Stimulated activated CD4-positive, alpha-beta T cell treated with anti-CD3 and anti-CD28 coated beads, TNF-alpha, amount 100 ng/mL, for 24 hours (primary cell): ENCODE measurements around the gene CSAD.
"Not testable (repeated sequence)": the region's sequence is repeated elsewhere in the genome, so short reads cannot be mapped to it uniquely, and the experiment has no call there.

Experiments
- DNase-seq, 3 experiments: peaks; one replicate each; pipeline ENCODE4 v3.0.0-alpha.2; 2020; ENCODE audit warnings: low read depth in 3 of 3

The CSAD gene

DNA sequence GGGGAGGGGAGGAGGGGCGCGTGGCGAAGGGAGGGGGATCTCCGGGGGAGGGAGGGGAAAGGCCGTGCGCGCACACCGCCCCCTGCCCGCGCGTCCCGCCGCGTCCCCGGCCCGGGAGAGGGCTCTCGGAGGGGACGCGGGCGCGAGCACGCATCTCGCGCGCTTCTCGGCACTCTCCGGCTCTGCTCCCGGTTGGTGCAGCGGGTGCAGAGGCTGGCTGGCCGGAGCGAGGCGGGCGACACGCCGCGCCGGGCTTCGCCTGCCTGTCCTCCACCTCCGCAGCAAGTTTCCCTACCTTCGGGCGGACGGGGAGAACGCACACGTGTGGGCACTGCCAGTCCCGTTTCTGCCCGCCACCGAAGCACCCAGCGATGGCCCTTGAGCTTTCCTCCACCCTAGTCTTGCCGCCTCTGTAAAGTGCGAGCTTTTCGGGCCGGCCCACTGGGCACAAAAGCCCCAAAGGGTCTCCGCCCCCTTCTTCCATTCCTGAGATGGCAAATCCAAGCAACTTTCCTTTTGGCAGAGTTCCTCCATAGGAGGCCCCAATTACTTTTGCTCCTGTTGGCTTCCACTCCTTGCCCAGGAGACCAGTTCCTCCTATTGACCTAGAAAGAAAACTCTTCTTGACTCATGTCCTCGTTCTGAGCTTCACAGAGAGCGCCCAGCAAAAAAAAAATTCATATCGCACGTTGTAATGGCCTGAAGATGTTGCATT is 363 bp upstream of the CSAD start:
- peak; percentile 51 to 82 (median 54) for DNase-seq

DNA sequence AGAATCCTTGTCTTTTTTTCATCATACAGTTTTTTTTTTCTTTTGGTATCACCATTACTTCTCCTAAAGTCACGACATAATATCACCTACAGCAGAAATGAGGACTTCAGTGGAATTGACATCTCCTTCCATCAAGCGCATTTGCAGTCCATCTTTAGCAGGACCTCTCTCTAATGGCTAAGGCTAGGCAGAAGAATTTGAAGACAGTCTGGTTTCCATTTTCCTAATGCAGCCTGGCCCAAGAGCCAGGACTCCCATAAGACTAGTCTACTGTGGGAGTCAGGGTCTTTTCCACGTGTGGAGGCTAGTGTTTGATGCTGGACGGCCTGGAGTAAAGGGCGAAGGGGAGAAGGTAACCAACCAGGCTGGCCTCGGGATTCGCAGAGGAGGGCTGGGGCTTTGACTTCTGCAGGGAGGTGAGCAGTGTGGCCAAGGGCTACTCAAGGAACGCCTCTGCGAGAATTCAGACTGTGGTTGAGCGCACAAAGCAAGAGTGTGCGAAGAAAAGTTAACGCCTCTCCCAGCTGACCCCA is 972 bp downstream of the CSAD start:
- DNase-seq, result no peak

DNA sequence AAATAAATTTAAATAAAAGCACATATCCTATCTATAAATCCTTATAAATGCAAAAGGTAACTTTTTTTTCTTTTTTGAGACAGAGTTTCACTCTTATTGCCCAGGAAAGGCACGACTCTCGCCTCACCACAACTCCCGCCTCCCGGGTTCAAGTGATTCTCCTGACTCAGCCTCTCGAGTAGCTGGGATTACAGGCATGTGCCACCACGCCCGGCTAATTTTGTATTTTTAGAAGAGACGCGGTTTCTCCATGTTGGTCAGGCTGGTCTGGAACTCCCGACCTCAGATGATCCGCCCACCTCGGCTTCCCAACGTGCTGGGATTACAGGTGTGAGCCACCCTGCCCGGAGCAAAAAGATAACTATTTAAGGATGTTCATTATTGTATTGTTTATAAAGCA is 1.9 kb downstream of the CSAD start:
- not testable (repeated sequence) for DNase-seq

DNA sequence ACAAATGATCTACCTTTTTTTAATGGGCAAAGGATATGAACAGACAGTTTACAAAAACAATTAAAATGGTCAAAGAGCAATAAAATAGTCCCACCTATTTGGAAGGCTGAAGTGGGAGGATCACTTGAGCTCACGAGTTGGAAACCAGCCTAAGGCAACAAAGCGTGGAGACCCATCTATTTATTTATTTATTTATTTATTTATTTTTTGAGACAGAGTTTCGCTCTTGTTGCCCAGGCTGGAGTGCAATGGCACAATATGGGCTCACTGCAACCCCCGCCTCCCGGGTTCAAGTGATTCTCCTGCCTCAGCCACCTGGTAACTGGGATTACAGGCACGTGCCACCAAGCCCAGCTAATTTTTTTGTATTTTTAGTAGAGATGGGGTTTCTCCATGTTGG is 3.3 kb downstream of the CSAD start:
- DNase-seq, result not testable (repeated sequence)

DNA sequence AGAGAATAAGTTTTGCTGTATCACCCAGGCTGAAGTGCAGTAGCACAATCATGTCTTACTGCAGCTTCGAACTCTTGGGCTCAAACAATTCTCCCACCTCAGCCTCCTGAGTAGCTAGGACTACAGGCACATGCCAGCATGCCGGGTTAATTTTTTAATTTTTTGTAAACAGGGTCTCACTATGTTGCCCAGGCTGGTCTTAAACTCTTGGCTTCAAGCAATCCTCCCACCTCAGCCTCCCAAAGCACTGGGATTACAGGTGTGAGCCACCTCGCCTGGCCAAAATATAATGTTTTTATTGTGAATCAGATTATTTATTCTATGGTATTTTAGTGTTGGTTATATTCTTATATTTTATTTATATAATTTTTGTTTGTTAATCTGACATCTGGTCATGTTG is 4.0 kb downstream of the CSAD start:
- no peak for DNase-seq

DNA sequence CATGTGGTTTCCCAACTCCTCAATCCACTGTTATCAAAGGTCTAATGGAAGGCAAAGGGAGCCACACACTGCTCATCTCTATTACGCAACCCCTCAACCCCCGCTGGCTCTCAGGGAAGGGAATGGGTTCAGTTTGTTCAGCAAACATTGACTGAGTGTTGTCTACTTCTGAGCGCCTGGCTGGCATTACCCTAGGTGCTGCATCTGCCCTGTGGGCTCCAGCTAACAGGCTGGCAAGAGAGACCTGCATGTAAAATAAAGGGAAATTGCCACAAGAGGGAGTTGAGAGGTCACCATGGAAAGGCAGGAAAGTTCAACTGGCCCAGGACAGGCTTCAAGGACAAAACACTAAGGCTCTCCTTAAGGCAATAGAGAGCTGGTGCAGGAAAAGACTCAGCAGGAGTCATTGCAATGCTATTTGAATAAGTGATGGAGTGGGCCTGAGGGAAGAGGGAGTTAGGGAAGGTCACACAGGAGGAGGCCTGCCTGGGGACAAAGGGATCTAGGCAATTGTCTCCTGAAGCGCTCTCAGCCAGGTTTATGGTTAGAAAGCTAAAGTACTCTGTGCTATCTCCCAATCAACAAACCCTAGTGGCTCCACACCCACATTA is 5.7 kb downstream of the CSAD start:
- no peak for DNase-seq

DNA sequence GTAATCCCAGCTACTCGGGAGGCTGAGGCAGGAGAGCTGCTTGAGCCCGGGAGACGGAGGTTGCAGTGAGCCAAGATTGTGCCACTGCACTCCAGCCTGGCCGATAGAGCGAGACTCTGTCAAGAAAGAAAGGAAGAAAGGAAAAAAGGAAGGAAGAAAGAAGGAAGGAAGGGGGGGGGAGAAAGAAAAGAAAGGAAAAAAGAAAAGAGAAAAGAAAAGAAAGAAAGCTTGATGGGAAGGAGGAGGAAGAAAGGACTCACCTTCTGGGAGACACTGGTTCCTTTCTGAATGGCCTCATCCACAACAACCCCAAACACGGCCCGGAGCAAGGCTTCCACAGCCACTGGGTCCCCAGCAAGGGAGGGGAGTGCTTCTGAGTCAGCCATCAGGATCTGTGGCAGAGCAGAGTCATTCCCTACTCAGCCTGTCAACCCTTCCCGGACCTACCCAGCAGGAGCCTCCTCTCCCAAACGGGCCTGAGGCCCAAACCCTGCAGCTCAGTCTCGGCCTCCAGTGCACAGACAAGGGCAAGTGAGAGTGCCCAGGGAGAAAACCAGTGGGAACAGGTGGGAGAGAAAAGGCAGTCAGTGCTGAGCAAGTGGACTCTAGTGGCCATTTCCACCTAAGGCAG is 7.5 kb downstream of the CSAD start:
- no peak for DNase-seq

DNA sequence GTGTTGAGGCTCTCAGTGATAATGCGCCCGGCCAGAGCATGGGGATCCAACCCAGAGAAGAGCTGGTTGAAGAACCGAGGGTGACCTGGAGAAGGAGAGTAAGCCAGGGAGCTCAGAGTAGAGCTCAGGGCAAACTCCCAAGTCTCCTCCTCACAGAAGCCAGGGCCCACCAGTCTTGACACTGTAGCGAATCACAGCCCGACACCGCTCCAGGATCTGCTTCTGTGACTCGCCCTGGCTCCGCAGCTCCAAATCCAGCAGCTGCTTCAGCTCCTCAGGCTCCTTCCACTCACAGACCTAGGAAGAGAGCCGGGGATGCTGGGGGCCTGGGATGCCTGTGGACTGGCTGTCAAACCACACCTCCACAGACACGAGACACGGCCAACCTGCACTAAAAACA is 8.4 kb downstream of the CSAD start:
- no peak for DNase-seq

DNA sequence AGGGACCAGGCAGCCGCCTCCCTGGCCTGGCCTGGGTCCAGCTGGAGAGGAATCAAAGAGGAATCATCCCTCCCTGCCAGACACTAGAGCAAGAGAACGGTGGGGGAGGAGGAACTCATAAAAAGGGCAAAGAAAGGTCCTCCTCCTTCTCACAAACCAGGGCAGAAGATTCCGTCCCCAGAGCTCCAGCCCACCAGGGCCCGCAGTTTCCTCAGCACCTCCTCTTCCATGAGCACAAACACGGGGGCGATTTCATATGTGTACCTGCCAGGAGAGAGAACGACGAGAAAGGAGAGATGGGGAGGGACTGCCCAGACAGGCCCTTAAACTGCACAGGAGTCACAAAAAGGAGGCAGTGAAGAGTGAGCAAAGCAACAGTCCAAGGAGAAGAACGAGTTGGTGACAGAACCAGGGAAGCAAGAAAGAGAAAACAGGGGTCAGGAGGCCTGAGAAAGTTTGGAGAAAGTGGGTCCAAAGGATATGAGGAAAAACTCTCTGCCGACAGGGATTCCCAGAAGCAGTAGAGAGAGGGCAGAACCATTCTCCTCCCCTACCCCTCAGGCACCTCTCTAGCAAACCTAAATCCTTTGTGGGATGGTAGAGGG is 8.9 kb downstream of the CSAD start:
- DNase-seq, result no peak

DNA sequence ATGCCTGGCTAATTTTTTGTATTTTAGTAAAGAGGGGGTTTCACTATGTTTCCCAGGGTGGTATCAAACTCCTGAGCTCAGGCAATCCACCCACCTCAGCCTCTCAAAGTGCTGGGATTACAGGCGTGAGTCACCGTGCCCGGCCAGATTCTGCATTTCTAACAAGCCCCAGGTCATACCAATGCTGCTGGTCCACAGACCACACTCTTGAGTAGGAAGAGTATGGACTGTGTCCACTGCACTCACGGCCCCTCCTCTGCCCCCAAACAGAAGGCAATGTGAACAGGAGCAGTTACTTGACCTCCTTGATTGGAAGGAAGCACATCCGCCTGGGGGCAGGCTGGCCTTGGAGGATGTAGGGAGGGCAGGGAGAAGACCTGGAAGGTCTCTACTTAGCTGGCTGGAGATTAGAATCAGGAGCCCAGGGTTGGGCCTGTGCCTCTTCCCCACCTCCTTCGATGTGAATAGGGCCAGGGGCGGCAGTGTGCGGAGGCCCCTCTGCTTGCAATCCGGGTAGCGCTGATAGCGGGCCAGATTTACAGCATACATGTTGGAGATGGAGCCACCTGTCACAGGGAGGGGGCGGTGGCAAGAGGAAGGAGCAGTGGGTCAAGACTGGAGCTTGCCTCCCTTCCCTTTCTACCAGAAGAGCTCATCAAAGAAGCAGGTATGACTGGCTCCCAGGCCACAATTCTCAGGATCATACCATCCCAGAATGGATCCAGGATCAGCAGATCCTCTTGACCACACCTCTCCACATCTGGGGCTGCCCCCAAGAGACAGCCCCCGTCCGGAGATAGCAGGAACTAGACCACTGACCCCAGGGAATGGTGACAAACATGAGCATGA is 9.6 kb downstream of the CSAD start:
- DNase-seq, result no peak

DNA sequence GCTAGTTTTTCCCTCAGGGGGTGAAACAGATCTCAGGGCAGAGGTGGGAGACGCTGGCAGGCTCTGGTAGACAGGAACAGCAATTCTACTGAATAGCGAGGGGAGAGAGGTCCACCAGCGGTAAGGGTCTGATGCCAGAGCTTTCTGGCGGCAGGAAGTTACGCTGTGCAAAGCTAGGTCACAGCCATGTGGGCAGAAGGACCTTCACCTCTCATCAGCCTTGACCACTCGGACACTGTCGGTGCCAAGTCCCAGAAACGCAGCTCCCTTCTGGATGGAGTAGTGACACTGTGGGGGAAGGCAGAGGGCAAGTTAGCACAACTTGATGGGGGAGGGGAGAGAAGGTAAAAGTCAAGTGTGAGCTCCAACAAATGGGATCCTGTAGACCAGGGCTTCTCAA is 10.5 kb downstream of the CSAD start:
- no peak for DNase-seq

DNA sequence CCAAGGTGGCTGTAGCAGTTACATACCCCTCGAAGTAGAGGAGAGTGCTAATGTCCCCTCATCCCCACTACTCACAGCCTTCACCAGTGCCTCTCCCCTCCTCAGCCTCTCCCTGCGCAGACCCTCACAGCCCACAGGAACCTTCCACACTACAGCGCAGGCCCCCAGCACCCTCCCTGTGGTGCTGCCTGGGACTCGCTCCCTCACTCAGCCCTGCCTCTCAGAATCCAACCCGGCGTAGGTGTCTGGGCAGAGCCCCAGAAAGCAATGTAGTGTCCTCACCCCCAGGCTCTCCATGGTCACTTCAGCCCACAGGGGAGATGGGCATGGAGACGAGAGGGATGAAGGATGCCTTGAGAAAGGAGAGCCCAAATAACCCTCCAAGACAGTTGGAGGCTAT is 11.1 kb downstream of the CSAD start:
- no peak for DNase-seq

DNA sequence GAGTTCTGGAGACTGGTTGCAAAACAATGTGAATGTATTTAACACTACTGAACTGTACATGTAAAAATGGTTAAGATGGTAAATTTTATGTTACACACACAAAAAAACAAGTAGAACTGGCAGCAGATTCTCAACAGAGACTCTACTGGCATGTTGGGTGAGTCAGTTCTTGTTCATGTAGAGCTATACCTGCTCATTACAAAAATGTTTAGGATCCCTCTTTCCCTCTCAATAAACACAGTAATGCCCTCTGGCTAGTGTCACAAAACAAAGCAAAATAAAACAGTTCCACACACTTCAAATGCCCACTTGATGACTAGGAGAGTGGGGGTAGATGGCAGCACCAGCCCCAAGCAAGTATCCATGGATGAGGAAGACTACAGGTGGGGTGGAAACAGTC is 13.9 kb downstream of the CSAD start:
- no peak for DNase-seq

DNA sequence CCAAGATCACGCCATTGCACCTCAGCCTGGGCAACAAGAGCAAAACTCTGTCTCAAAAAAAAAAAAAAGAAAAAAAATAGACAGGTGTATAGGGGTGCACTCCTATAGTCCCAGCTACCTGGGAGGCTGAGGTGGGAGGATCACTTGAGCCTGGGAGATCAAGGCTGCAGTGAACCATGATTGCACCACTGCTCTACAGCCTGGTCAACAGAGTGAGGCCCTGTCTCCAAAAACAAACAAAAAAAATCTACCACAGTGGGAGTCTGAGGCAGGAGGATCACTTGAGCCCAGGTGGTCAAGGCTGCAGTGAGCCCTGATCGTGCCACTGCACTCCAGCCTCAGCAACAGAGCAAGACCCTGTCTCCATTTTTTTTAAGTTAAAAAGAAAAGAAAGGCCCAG is 17.7 kb downstream of the CSAD start:
- DNase-seq, result not testable (repeated sequence)

DNA sequence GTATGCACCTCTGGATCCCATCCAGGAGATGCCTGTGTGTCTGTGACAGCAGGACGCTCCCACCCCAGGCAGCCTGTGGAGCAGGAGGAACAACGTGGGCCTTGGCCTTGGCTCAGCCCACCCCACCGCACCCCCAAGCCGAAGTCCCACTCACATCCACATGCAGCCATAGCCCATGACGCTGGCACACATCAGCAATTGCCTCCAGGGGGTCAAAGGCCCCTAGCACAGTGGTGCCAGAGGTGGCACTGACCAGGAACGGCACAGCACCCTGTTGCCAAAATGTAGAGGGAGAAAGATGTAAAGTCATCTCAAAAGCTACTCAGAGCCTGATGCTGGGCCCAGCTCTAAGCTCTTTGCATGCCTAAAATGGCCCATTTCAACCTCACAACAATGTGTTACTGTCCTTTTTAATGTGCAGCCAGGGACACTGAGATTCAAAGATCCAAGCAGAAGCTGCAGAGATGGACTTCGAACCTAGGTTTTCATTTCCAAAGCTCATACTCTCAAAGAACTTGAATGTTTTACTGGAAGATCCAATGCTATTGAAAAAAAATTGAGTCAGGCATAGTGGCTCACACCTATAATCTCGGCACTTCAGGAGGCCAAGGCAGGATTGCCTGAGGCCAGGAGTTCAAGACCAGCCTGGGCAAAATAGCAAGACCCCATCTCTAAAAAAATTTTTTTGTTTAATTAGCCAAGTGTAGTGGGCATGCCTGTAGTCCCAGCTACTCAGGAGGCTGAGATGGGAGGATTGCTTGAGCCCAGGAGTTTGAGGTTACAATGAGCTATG is 19.4 kb downstream of the CSAD start:
- no peak for DNase-seq

DNA sequence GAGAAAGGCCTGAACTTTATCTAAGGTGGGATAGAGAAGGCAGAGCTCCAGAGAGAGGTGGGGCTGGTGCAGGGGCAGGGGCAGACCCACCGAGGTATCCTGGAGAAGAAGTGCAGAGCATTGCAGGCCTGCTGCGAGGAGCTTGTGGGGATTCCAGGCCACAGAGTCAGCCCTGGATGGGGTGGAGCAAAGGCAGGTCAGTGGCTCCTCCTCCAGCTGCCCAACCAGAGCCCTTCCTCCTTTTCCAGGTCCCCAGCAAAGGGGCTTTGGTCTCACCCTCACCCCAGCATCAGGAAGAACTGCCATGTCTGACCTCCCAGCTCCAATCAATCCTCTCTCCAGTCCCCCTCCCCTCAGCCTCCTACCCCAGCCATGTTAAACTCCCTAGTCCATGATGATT is 20.1 kb downstream of the CSAD start:
- no peak for DNase-seq

DNA sequence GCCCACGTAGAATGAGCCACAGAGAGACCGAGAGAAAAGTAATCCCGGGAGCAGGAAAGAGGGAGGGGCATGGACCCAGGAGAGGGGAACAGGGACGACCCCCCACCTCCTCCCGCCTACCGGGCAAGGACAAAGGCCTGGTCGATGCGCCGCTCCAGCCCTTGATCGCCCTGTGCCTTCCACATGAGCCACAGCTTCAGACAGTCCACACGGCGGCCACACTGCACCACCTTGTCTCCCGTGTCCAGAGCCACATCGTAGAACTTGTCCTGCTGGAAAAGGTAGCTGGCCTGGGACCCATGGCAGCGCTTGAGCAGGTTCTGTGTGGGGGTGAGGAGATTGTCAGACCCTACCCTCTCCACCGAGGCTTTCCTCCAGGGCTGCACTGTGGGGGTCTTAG is 20.7 kb downstream of the CSAD start:
- DNase-seq, result no peak

DNA sequence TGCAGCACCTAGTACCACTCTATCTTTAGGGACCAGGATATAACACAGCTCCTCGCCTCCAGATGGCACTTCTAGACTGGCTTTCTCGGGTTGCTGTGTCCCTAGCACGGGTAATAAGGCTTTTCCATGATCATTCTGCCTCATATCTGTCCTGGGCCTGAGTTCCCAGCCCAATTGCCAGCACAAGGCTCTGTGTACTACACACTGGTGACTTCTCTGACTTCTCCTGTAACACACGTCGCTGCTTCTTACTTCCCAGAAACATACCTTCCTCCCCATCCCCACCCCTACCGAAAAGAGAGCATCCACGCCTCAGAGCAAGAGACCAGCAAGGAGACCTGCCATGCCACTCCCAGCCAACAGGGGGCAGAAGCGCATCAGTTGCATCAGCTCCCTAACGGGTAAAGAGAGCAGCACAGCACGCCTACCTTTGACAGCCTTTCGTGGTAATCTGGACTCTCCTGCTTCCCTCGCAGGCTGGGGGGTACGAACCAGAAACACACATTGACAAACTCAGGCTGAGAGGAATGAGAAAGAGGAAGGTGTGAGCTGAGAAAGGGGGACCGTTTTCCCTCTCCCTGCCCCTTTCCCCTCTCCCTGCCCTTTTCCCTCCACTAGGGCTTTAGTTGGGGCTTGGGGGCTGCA is 21.4 kb downstream of the CSAD start:
- peak; percentile 81 to 91 (median 90) for DNase-seq

DNA sequence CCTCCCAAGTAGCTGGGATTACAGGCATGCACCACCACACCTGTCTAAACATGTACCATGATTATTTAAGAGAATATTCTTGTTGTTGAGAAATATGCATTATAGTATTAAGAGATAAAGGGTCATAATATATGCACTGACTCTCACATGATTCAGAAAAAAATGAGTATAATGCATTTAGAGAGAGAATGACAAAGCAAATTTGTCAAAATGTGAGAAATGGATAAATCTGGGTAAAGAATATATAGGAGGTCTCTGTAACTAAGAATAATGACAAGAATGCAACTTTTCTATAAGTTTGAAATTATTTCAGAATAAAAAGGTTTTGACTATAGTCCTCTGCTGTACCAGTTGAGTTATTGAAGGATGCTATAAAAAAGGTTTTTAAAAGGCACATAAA is 28.3 kb downstream of the CSAD start:
- no peak for DNase-seq

DNA sequence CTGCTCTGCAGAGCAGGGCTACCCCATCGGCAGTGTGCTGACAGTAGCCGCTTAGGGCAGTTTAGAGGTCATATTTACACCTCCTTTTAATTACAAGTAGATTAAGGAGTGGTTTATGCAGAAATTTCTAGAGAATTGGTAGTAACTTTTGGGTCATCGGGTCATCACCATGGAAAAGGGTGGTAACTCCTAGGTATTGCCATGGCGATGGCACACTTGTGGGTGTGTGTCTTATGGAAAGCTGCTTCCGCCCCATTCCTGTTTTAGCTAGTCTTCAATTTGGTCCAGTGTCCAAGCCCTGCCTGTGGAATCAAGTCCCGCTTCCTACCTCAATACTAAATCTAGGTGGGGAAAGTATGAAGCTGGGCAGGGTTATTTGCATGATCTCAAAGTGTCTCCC is 29.7 kb downstream of the CSAD start:
- no peak for DNase-seq
